GM19468 (cell line): Measurements from ENCODE around the gene PAQR3.

ENCODE experiments used
- ATAC-seq: cut with Tn5 transposase; IDR thresholded peaks from one replicate; pipeline ENCODE4 v1.9.1; 2021; ENCODE audit warnings: mild to moderate bottlenecking, moderate library complexity, moderate number of reproducible peaks; ENCODE audit not compliant: unreplicated experiment; ENCODE audit errors: extremely low read depth

The PAQR3 gene

DNA sequence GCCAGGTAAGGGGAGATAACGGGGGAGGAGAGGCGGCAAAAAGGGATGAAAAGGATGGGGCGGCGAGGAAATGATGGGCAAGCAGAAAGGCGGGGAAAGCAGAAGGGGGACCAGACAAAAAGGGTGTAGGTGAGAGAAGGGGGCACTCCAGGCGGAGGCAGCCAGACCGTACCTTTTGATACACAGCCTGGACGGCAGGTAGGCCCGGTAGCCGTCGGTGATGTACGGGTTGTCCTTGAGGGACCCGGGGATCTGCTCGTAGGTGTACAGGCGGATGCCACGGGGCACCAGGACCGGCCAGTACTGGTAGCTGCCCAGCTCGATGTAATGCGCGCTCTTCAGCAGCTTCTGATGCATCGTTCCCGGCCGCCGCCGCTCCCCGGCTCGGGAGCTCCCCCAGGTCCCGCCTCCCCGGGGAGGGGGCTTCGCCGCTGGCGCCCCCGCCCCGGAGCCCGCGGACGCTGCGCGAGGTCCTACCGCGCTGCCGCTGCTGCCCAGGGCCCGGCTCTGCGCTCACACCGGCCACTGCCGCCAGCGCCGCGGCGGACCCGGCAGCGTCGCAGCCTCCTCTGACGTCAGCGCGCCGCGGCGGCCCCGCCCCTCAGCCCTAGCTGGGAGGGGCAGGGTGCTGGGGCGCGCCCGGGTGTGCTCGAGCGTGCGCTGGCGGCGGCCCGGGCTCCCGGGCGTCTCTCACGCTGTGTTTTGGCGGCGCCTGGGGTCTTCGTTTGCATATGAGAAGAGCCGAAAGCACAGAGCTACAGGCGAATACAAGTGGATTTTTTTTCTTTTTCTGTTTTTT, at the start of gene PAQR3:
TSS of gene PAQR3 (minus strand) at position 571 of the 799 bp plus-strand sequence. CDS start at position 357, 214 bp downstream.
- ATAC-seq = peak; percentile 91

DNA sequence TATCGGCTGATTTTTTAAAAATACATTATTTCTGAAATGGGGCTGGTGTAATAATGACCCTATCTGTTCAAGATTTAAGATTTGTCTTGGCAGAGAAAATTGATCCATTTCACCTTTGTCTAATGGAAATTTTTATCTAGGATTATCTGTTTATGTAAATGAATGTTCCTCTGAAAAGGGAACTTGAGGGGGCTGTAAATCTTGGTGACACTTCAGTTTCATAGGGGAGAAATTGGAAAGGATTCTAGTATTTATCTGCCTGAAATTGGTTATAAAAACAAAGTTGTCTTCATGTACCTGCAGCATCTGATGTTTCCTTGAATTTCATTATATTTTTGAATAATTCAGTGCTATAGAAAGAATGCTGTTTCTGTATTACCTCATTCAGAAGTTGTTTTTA, 48.4 kb upstream of the PAQR3 start:
- ATAC-seq = no peak

- ATAC-seq = no peak
These were observed 45.4 kb upstream of the PAQR3 start for GRCh38 chr4:78984593-78984992.

GRCh38 chr4:78975865-78976264, 36.6 kb upstream of the PAQR3 start:
- ATAC-seq = no peak

- no peak for ATAC-seq
These were observed 32.5 kb upstream of the PAQR3 start for GRCh38 chr4:78971776-78972175.

DNA sequence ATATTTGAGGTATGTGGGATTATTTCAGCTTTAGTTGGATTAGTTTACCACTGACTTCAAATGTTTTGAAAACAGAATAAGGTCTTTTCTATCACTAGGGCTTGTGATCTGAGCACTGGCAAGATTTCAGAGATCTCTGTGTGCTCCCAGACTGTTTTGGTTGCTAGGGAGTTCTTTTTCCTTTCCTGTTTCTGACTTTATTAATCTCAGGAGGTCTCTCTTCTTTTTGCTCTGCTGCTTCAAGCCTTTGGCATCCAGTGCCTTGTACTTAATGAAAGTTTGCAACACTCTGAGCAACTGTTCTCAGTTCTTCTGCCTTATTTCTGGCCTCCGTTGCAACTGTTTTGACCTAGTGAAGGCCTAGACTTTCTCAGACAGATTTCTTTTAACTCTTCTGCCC, 32.1 kb upstream of the PAQR3 start:
- ATAC-seq = no peak

GRCh38 chr4:78962597-78963115, 23.4 kb upstream of the PAQR3 start:
- no peak for ATAC-seq

GRCh38 chr4:78960926-78961325, 21.7 kb upstream of the PAQR3 start:
- ATAC-seq = no peak

DNA sequence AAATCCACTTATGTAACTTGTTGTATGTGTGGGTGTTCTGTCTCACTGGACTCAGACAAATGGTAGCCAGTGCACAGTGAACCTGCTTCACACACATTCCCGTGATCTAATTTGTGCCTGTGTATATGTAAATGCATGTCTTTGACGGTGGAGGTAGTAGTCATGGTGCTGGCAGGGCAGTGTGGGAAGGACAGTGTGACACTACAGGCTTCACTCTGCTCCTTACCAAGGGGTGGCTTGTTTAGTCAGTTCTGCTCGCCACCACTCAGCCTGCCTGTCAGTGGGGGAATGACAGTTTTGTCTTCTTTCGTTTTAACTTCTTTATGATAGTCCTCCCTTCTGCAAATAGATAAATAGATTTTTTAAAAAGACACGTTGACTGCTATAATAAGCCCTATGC, 17.7 kb upstream of the PAQR3 start:
- no peak for ATAC-seq

DNA sequence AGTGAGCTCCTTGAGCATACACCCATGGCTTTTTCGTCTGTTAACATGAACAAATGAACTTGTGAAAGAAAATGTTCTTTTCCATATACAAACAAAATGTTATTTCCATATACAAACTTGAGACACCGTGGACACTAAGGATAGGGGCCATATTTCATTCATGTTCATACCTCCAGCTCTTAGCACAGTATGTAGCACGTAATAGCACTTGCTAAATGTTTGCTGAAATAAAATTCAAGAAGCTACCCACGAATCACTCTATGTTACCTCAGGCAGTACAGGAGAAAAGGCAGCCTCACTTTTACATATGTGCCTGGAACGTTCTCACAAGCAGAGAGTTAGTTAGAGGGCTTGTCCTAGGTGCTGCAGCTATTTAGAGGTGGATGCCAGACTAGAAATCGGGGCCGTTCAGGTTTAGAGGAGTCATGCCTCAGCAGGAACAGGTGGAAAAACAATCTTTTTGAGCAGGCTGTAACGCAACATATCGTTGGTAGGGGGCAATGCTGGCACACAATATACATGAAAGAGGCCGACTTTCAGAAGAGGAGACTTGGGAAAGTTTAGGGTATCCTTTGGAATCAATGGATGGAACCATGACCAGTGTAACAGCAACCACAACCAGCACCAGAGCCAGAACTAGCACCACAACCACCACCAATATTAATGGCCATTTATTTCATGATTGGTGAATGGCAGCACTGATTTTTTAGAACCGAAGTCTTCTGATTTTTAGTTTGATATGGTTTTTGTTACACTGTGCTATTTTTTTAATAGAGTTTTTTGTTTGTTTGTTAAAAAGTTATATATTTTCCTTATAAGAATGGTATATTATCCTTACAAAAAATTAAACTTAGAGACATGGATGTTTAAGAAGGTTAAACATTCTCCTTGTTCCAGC, 14.8 kb upstream of the PAQR3 start:
- no peak for ATAC-seq

- ATAC-seq = no peak
These were observed 14.0 kb upstream of the PAQR3 start for GRCh38 chr4:78953231-78953630.

DNA sequence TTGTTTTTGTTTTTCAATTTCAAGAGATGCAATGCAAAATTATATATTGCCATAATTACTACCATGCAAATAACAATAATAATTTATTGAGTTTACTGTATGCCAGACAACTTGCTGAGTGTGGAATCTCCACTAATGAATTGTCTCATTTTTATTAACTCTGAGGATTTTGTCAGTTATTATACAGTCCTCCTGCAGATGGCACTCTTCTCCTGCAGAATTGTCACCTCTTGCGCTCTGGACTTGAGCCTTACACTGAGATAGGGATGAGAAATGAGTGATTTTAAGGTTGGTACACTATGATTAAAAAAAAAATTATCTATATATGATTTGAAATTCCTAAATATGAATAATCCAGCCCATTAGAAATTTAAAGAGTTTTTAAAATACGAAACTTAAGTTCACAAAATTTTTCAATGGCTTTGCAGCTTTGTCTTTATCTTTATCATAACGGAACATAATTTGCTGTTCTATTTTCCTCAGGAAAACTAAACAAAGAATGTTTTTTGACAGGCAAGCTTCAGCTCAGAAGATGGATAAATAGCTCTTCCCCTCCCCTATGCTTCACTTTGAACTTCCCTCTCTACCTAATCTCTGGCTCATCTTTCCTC, 12.7 kb upstream of the PAQR3 start:
- ATAC-seq = peak; percentile 78

DNA sequence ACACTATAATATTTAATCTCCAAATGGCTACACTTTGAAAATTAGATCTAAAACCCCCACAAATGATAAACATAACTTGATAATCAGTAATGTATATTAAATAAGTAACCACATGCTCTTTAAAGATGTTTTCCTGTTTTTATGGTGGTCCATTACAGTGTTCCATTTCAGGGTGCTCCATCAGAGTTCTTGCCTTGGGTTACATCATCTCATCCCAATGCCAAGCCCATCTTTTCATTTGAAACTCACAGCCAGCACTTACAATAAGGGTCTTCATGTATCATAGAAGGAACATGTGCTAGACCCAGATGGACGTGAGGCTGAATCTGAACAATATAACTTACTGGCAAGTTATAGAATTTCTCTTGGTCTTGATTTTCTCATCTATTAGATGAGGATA, 10.5 kb upstream of the PAQR3 start:
- ATAC-seq = no peak

DNA sequence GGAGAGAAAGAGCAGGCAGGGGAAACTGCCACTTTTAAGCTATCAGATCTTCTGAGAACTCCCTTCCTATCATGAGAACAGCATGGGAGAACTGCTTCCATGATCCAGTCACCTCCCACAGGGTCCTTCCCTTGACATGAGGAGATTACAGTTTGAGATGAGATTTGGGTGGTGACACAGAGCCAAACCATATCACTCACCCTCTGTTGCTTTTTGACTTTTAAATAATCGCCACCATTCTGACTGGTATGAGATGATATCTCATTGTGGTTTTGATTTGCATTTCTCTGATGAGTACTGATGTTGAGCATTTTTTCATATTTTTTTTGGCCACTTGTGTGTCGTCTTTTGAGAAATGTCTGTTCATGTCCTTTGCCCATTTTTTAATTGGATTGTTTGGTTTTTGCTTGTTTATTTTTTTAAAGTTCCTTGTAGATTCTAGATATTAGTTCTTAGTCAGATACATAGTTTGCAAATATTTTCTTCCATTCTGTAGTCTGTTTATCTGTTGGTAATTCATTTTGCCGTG, 6.5 kb upstream of the PAQR3 start:
- ATAC-seq = no peak

GRCh38 chr4:78944381-78944780, 5.1 kb upstream of the PAQR3 start:
- no peak for ATAC-seq

DNA sequence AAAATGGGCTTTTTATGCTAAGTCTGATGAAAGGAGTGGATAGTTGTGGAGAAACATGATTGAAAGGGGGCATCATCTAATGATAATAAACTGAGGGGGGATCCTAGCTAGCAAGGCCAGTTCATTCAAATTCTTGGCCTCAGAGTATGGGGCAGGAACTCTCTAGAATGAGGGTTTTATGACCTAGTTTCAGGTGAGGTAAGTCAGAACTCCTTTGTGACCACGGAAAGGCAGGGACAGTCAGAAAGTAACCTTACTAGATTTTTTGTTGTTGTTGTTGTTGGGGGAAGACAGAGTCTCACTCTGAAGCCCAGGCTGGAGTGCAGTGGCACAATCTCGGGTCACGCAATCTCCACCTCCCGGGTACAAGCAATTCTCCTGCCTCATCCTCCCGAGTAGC, 1.5 kb upstream of the PAQR3 start:
- ATAC-seq = no peak

DNA sequence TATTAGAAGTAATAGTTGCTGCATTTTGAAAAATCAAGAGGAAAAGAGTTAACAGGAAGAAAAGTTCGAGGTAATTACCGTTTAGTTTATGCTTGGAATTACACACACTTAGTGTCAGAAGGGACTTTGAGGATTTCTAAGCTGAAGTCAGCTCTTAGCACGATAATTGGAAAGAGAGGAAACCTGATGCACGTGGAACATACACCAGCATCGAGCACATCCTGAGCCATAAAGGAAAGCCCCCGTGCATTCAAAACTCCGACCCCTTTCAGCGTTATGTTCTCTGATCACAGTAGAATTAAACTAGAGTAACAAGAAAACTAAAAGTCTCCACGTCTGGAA, 400 bp upstream of the PAQR3 start:
- no peak for ATAC-seq

DNA sequence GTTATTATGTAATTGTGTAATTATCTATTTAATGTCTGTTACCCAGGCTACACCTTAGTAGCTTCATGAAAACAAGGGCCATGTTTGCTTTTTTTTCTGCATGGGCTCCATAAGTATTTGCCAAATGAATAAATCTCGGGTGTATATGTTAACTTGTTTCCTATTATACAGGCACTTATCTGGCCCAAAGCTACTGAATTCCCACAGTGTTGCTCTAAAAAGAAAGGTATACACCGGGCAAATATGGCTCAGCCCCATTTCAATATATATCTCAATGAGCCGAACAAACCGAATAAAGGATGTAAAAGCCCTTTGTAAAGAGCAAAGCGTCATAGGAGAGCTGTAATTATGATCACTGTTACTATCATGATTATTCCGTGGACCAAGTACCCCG, 767 bp downstream of the PAQR3 start:
- no peak for ATAC-seq

DNA sequence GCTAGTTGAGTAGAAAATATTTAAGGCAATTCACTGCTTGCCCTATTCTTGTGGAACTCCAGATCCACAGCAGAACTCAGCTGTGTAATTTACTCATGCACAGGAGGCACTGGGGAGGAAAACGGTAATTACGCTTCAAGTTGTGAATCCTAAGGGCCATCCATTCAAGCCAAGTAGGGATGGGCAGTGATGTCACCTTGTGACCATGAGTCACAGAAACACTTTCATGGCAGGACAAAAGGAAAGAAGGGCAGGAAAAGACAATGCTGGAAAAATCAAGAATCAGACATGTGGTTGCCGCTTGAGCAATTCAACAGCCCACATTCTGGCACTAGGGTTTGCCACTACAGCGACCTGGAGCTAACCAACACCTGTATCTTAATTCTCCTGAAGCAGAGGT, 1.4 kb downstream of the PAQR3 start:
- no peak for ATAC-seq

DNA sequence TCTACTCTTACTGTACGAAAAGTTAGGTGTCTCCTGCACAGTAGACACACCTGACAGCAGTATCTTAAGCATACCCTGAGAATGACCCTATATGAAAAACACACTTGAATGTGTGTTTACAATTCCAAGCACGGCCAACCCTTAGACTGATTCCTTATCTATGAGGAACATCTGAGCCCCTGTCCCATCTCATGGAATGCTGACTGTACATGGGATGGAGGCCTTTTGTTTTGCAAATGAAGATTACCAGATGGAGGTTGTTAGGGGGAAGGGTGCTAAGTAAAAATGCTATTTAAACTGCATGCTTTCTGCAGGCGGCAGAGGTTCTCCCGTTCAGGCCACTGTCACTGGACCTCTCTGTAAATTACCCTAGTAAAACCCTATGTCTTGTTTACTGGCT, 2.2 kb downstream of the PAQR3 start:
- no peak for ATAC-seq
